ENCODE measurements around the gene TRIM67. TPM values are rescaled to one million over a fixed set of nuclear protein-coding genes. Genes with fewer than 3 reads are reported as not detected.

Gene TRIM67
- total and polyA plus RNA-seq, 9 of the 15 experiments (the other 6 are each of a cell fraction or from before 2014, with no cell fraction given), result 0.04 to 0.60 (median 0.31) TPM

GRCh38 chr1:231162297-231162969 lies 575 bp downstream of the TRIM67 start (continued):
- no peak for TF ChIP-seq CHD7 (IDR thresholded peaks at IDR 0.05; ENCODE audit: low read depth, low read length)
- no peak for TF ChIP-seq NELFE (IDR thresholded peaks at IDR 0.05; ENCODE audit: insufficient read depth, insufficient read length)
- TF ChIP-seq DPF2 (IDR thresholded peaks at IDR 0.05), result no peak
- TF ChIP-seq FOXA1 (IDR thresholded peaks at IDR 0.05; ENCODE audit: borderline replicate concordance), result no peak
- no peak for TF ChIP-seq TCF7 (IDR thresholded peaks at IDR 0.05; ENCODE audit: borderline replicate concordance)
- no peak for TF ChIP-seq GMEB1 (CRISPR knock-in tag; IDR thresholded peaks at IDR 0.05)
- no peak for TF ChIP-seq SMARCA5 (IDR thresholded peaks at IDR 0.05)
- peak; percentile 87; the same call in 1 of the 2 replicates for TF ChIP-seq ZNF232 (CRISPR knock-in tag; IDR thresholded peaks at IDR 0.05)
- TF ChIP-seq SNAPC5 (CRISPR knock-in tag; IDR thresholded peaks at IDR 0.05), result no peak
- no peak for TF ChIP-seq GATAD2A (IDR thresholded peaks at IDR 0.05)
- TF ChIP-seq MITF (IDR thresholded peaks at IDR 0.05), result no peak
- no peak for TF ChIP-seq SAFB (IDR thresholded peaks at IDR 0.05; ENCODE audit: borderline replicate concordance, low read depth, low read length)
- no peak for TF ChIP-seq SLC30A9 (CRISPR knock-in tag; IDR thresholded peaks at IDR 0.05)
- TF ChIP-seq CBX2 (IDR thresholded peaks at IDR 0.05; ENCODE audit: insufficient read depth, low read length, poor library complexity, severe bottlenecking), result no peak
- TF ChIP-seq EZH2 (IDR thresholded peaks at IDR 0.05; ENCODE audit: borderline replicate concordance, low read depth, low read length), result no peak

Measured in K562 (cell line).